ENCODE results near the gene PCSK6. TPM values are rescaled to one million over a fixed set of nuclear protein-coding genes. Genes with fewer than 3 reads are reported as not detected.

PCSK6 gene
- total and polyA plus RNA-seq, 2 of the 8 experiments (the other 6 are each of a cell fraction or from before 2014, with no cell fraction given), result 1.9 to 4.0 TPM

GRCh38 chr15:101275018-101275417 lies 214.5 kb downstream of the PCSK6 start:
- Histone ChIP-seq H2AK5ac (ENCODE audit: low read depth, low read length) (no peak overlapping the region), H4K5ac (ENCODE audit: insufficient read length, low read depth, low read length) (no peak overlapping the region), H2BK120ac (replicated peaks; ENCODE audit: low read depth, low read length) (no peak overlapping the region), H4K91ac (replicated peaks; ENCODE audit: insufficient read length, low read length) (no peak overlapping the region), H2BK20ac (ENCODE audit: low read length) (no peak overlapping the region), H4K8ac (ENCODE audit: extremely low read depth, insufficient read depth, low read length) (no peak overlapping the region), H3K23me2 (ENCODE audit: low read depth, low read length) (peaks cover 8% of the 10 kb centered on the region), H3K27me3 (replicated peaks in 1 of 4; ENCODE audit: control insufficient read depth in 3 of 4, extremely low read depth in 1 of 4, insufficient read depth in 3 of 4, low read length in 3 of 4) (no peaks in the 10 kb centered on the region), H3K9ac (replicated peaks in 1 of 4; ENCODE audit: extremely low read depth in 1 of 4, low read depth in 3 of 4, low read length in 3 of 4) (no peak overlapping the region), H3K14ac (ENCODE audit: insufficient read length) (no peak overlapping the region), H3K23ac (ENCODE audit: insufficient read length) (no peak overlapping the region), H3K4me3 (ENCODE audit: extremely low read depth in 1 of 4, insufficient read depth in 2 of 4, low read depth in 3 of 4, low read length in 4 of 4) (no peak overlapping the region), H3K18ac (ENCODE audit: extremely low read depth, low read length) (no peak overlapping the region), H3K79me2 (ENCODE audit: control insufficient read depth in 1 of 2, insufficient read depth in 2 of 2, low read length in 2 of 2) (peaks cover 0 to 17% of the 10 kb centered on the region in 2 experiments; a peak in 3 of 4 replicates), H4K20me1 (replicated peaks in 1 of 2; ENCODE audit: control insufficient read depth in 1 of 2, insufficient read depth in 2 of 2, low read length in 2 of 2) (peaks cover 0 to 6% of the 10 kb centered on the region in 2 experiments), H2BK15ac (ENCODE audit: low read length) (no peak overlapping the region), H3K4me1 (replicated peaks in 1 of 4; ENCODE audit: control insufficient read depth in 3 of 4, insufficient read depth in 4 of 4, low read length in 3 of 4) (peaks cover 0 to 3% (median 1%) of the 10 kb centered on the region in 4 experiments; a peak in 3 of 7 replicates), H2AFZ (ENCODE audit: low read length) (no peak overlapping the region), H3K36me3 (ENCODE audit: control insufficient read depth in 2 of 4, insufficient read depth in 4 of 4, low read length in 3 of 4) (peaks cover 24 to 56% (median 42%) of the 10 kb centered on the region in 4 experiments), H3K4ac (replicated peaks; ENCODE audit: insufficient read length, low read depth, low read length) (no peak overlapping the region), H3K4me2 (ENCODE audit: insufficient read depth in 1 of 2, low read depth in 2 of 2, low read length in 2 of 2) (no peak overlapping the region), H2BK5ac (ENCODE audit: low read depth, low read length) (no peak overlapping the region), H3K27ac (ENCODE audit: low read depth, low read length) (no peak overlapping the region), H2BK12ac (ENCODE audit: low read depth, low read length) (no peak overlapping the region), H3K79me1 (ENCODE audit: low read depth, low read length) (no peaks in the 10 kb centered on the region; the same call in 1 of the 2 replicates), H3K56ac (replicated peaks; ENCODE audit: insufficient read length, low read depth, low read length) (no peak overlapping the region), H3K9me3 (ENCODE audit: insufficient read depth in 2 of 2, low read depth in 1 of 2, low read length in 1 of 2) (no peaks in the 10 kb centered on the region)
- DNase-seq (ENCODE audit: low read depth in 1 of 2, low spot score in 2 of 2), result no peak
- CTCF ChIA-PET (ENCODE audit: partially characterized antibody), result interaction anchor here (0.7 to 4.4 kb wide), 6 partner anchors 8 to 259 kb away, joined by 3 to 19 read pairs (median 3); no protein-coding TSS in a partner anchor
- FAIRE-seq, result no peak
- POLR2A ChIA-PET (ENCODE audit: partially characterized antibody), result interaction anchor here (0.9 to 1.1 kb wide), 2 partner anchors 14 to 18 kb away, joined by 3 read pairs; no protein-coding TSS in a partner anchor
- 87% methylated on average over 5 of the region's 5 CpGs; no CpG with 5 or more reads in 1 of the 2 experiments for WGBS, 2 experiments (ENCODE audit: extremely low coverage in 1 of 2, insufficient coverage in 1 of 2, insufficient read length in 1 of 2, insufficient replicate concordance in 2 of 2, low coverage in 1 of 2, low lambda C conversion rate in 2 of 2, missing lambda C conversion rate in 1 of 2)
- no peak for TF ChIP-seq SP2 (IDR thresholded peaks at IDR 0.05; ENCODE audit: low read length)
- TF ChIP-seq HDAC6 (IDR thresholded peaks at IDR 0.05; ENCODE audit: low read depth, low read length), result no peak
- no peak for TF ChIP-seq SAP30 (IDR thresholded peaks at IDR 0.05; ENCODE audit: insufficient read depth, insufficient replicate concordance, low read length)
- TF ChIP-seq TAF1 (IDR thresholded peaks at IDR 0.05; ENCODE audit: low read depth, low read length), result no peak
- TF ChIP-seq PHF8 (conservative IDR thresholded peaks at IDR 0.05; ENCODE audit: low read depth, low read length), result no peak
- no peak for TF ChIP-seq RBBP5 (IDR thresholded peaks at IDR 0.05; ENCODE audit: borderline replicate concordance, low read depth, low read length)
- no peak for TF ChIP-seq SIX5 (IDR thresholded peaks at IDR 0.05; ENCODE audit: low read depth, low read length)
- TF ChIP-seq BACH1 (IDR thresholded peaks at IDR 0.05; ENCODE audit: low read length), result no peak
- TF ChIP-seq SIN3A (conservative IDR thresholded peaks at IDR 0.05 in 1 of 2, IDR thresholded peaks at IDR 0.05 in 1 of 2; ENCODE audit: low read depth in 1 of 2, low read length in 2 of 2), result no peak
- no peak for TF ChIP-seq ATF3 (IDR thresholded peaks at IDR 0.05; ENCODE audit: insufficient read depth, low read depth, low read length)
- TF ChIP-seq RAD21 (IDR thresholded peaks at IDR 0.05 in 1 of 2, conservative IDR thresholded peaks at IDR 0.05 in 1 of 2; ENCODE audit: low read depth in 2 of 2, low read length in 2 of 2), result no peak

Data from H1 (cell line).